ENCODE measurements around the gene NR2F1.

DNA sequence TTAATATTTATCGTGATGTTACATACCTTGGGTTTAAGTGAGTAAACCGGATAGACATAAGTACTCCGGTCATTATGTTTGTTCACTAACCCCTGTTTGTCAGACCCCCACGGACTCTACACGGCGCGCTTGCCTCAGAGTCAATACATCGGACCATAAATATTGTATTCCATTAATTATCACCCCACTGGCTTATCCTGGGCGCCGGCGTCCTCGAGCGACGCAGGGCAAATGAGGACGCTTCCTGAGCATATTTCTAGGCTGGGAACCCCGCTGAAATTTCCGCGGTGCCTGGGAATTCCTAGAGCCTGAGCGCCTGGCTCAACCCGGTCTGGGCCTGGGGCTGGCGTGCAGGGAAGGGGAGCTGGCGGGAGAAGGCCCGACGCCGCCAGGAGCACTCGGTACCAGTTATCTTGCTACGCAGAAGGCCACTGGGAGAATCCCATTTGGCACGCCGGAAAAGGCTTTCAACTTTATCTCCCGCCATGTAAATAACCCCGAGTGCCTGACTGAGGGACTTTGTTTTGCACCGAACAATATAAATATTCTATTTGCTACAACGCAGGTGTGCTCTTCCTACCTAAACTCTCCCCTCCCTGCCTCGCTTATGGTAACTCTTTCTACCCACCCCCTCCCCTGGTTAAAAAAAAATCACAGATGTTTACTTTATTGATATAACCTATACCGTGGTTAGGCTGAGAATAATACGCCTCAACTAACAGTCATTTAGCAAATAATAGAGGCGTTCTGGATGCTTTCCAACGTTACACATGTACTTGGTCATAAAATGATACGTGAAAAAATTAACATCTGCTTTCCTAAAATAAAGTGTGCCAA is 19.4 kb downstream of the NR2F1 start:
- TF ChIP-seq GATA2 (IDR thresholded peaks at IDR 0.05; ENCODE audit: low read depth, low read length) (peak; percentile 43; the same call in 1 of the 2 replicates), GATA3 (IDR thresholded peaks at IDR 0.05; ENCODE audit: low read depth, low read length) (no peak)

Measured in SH-SY5Y (cell line).